GM12892 (cell line): ENCODE measurements around the gene TMSB4X.

Experiments
- POLR2A ChIP-seq: IDR thresholded peaks from 2 replicates; pipeline ENCODE4 v1.6.1; 2011; ENCODE audit warnings: low read depth, low read length, control low read depth
- POLR2AphosphoS5 ChIP-seq: IDR thresholded peaks from 2 replicates; pipeline ENCODE4 v1.6.1; 2011; ENCODE audit warnings: low read depth, low read length, control low read depth
- TAF1 ChIP-seq: IDR thresholded peaks from 2 replicates; pipeline ENCODE4 v1.6.1; 2011; ENCODE audit warnings: low read depth, mild to moderate bottlenecking, control low read depth, low read length, borderline replicate concordance

- TF ChIP-seq POLR2A (no peak; the same call in 1 of the 2 replicates), TAF1 (0 out of 2 replicates have a peak, but pooled peaks have one; percentile 49), POLR2AphosphoS5 (no peak)
Measured at GRCh38 chrX:12950851-12951594, 23.9 kb upstream of the TMSB4X start.
